Measurements from ENCODE around the gene SUGT1. TPM values are rescaled to one million over a fixed set of nuclear protein-coding genes. Genes with fewer than 3 reads are reported as not detected.
"Not testable (repeated sequence)": the region's sequence is repeated elsewhere in the genome, so short reads cannot be mapped to it uniquely, and the experiment has no call there.

SUGT1 gene
- total RNA-seq, 1 donor from 2014 or later, result 55.5 TPM

GRCh38 chr13:52721356-52721755 is 68.7 kb downstream of the SUGT1 start:
- ATAC-seq; intact Hi-C loops (cut with DNase I); DNase-seq (ENCODE audit: missing footprints): not testable (repeated sequence)

- intact Hi-C loops (cut with DNase I), result no loop called here
- no peak for ATAC-seq
- DNase-seq (ENCODE audit: missing footprints), result no peak
Measured at GRCh38 chr13:52723181-52723580, 70.5 kb downstream of the SUGT1 start.

GRCh38 chr13:52725302-52725701 is 72.7 kb downstream of the SUGT1 start:
- DNase-seq (ENCODE audit: missing footprints) (no peak), ATAC-seq (no peak)
- intact Hi-C loops (cut with DNase I), result no loop called here

GRCh38 chr13:52726258-52726657 is 73.6 kb downstream of the SUGT1 start:
- no peak for DNase-seq (ENCODE audit: missing footprints)
- ATAC-seq, result no peak
- intact Hi-C loops (cut with DNase I), result no loop called here

- no peak for ATAC-seq
- no peak for DNase-seq (ENCODE audit: missing footprints)
- intact Hi-C loops (cut with DNase I), result no loop called here
Measured at GRCh38 chr13:52734075-52734623, 81.5 kb downstream of the SUGT1 start.

GRCh38 chr13:52736891-52737290 is 84.3 kb downstream of the SUGT1 start:
- DNase-seq (ENCODE audit: missing footprints) (no peak), ATAC-seq (no peak)
- intact Hi-C loops (cut with DNase I), result no loop called here

GRCh38 chr13:52737451-52737850 is 84.8 kb downstream of the SUGT1 start:
- intact Hi-C loops (cut with DNase I), result no loop called here
- DNase-seq (ENCODE audit: missing footprints), result no peak
- no peak for ATAC-seq

GRCh38 chr13:52737965-52738364 is 85.3 kb downstream of the SUGT1 start:
- no peak for ATAC-seq
- no peak for DNase-seq (ENCODE audit: missing footprints)
- intact Hi-C loops (cut with DNase I), result no loop called here

GRCh38 chr13:52738719-52739467 is 86.3 kb downstream of the SUGT1 start:
- no peak for DNase-seq (ENCODE audit: missing footprints)
- peak; percentile 42 for ATAC-seq
- intact Hi-C loops (cut with DNase I), result no loop called here

- ATAC-seq (no peak), DNase-seq (ENCODE audit: missing footprints) (no peak)
- intact Hi-C loops (cut with DNase I), result no loop called here
Measured at GRCh38 chr13:52739468-52740071, 86.9 kb downstream of the SUGT1 start, which contains the start of gene CNMD. CNMD (minus strand) TSS chr13:52739820; CDS start chr13:52739701, 119 bp downstream.

GRCh38 chr13:52743569-52743968 is 90.9 kb downstream of the SUGT1 start:
- intact Hi-C loops (cut with DNase I), result no loop called here
- DNase-seq (ENCODE audit: missing footprints) (no peak), ATAC-seq (no peak)

- intact Hi-C loops (cut with DNase I), result no loop called here
- DNase-seq (ENCODE audit: missing footprints) (no peak), ATAC-seq (no peak)
Measured at GRCh38 chr13:52743988-52744387, 91.4 kb downstream of the SUGT1 start.

- DNase-seq (ENCODE audit: missing footprints) (no peak), ATAC-seq (no peak)
- intact Hi-C loops (cut with DNase I), result no loop called here
Measured at GRCh38 chr13:52744842-52745375, 92.3 kb downstream of the SUGT1 start.

- intact Hi-C loops (cut with DNase I), result no loop called here
- DNase-seq (ENCODE audit: missing footprints), result no peak
- no peak for ATAC-seq
Measured at GRCh38 chr13:52746141-52746540, 93.5 kb downstream of the SUGT1 start.

GRCh38 chr13:52749419-52749818 is 96.8 kb downstream of the SUGT1 start:
- intact Hi-C loops (cut with DNase I), result no loop called here
- ATAC-seq, result no peak

More at GRCh38 chr13:52749419-52749818, 96.8 kb downstream of the SUGT1 start:
- no peak for DNase-seq (ENCODE audit: missing footprints)

Other genes starting within 250 kb of the SUGT1 start
- 4.6 TPM for gene THSD1, start 246.7 kb upstream of the SUGT1 start, total RNA-seq
- gene VPS36, start 202.2 kb upstream of the SUGT1 start, total RNA-seq, result 24.1 TPM
- 7.1 TPM for gene CKAP2, start 197.4 kb upstream of the SUGT1 start, total RNA-seq
- 1.5 TPM for gene HNRNPA1L2, start 10.4 kb upstream of the SUGT1 start, total RNA-seq
- gene CNMD, start 87.0 kb downstream of the SUGT1 start, total RNA-seq, result not detected
- gene PCDH8, start 195.8 kb downstream of the SUGT1 start, total RNA-seq, result 0.05 TPM